Skeletal muscle satellite cell (primary cell): ENCODE results near the gene ARID3B.
A peak's percentile ranks its signal among the peaks of the same experiment; 100 is the strongest.

ENCODE experiments used
- H3K27me3 ChIP-seq: 2 replicates; pipeline ENCODE4 v1.7.0; 2013; ENCODE audit warnings: low read length; ENCODE audit not compliant: control insufficient read depth, insufficient read depth
- H3K36me3 ChIP-seq: 2 replicates; pipeline ENCODE4 v1.7.0; 2013; ENCODE audit warnings: mild to moderate bottlenecking, control low read depth, low read length; ENCODE audit not compliant: insufficient read depth
- H3K4me1 ChIP-seq: 2 replicates; pipeline ENCODE4 v1.7.0; 2013; ENCODE audit warnings: low read length; ENCODE audit not compliant: control insufficient read depth, insufficient read depth
- H3K4me2 ChIP-seq: 2 replicates; pipeline ENCODE4 v1.7.0; 2013; ENCODE audit warnings: mild to moderate bottlenecking, low read length
- H3K4me3 ChIP-seq: 2 replicates; pipeline ENCODE4 v1.7.0; 2013; ENCODE audit warnings: low read length
- H3K9ac ChIP-seq: 2 replicates; pipeline ENCODE4 v1.7.0; 2013; ENCODE audit warnings: mild to moderate bottlenecking, low read depth, low read length, moderate library complexity
- H3K9me3 ChIP-seq: replicated peaks from 2 replicates; pipeline ENCODE4 v1.7.0; 2013; ENCODE audit warnings: mild to moderate bottlenecking, control low read depth, low read length

The ARID3B gene

GRCh38 chr15:74610302-74610951 is 69.4 kb downstream of the ARID3B start:
- no peak overlapping the region for H3K4me3 ChIP-seq
- H3K27me3 ChIP-seq = peaks cover 56% of the 10 kb centered on the region
- no peak overlapping the region for H3K9ac ChIP-seq
- H3K9me3 ChIP-seq = no peaks in the 10 kb centered on the region
- peaks cover 5% of the 10 kb centered on the region for H3K4me1 ChIP-seq
- H3K4me2 ChIP-seq = no peak overlapping the region
- H3K36me3 ChIP-seq = no peaks in the 10 kb centered on the region

DNA sequence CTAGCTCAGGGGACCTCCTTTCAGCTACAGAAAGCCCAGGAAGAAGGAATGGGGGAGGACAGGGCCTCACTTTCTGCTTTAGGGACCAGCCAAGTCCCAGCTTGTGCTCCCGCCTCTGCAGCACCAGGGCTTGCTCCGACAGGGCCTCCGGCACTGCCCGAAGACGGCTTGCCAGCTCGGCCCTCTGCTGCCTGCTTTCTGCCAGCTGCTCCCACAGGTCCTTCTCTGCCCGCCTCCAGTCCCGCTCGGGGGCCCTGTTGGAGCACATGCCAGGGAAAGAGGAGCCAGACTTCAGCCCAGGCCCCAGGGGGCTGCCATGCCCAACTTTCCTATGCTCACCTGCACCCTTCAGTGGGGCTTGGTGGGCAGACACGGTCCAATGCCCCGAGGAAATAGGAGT is 70.3 kb downstream of the ARID3B start:
- no peak overlapping the region for H3K4me3 ChIP-seq
- peaks cover 56% of the 10 kb centered on the region for H3K27me3 ChIP-seq
- H3K9me3 ChIP-seq = no peaks in the 10 kb centered on the region
- H3K4me2 ChIP-seq = no peak overlapping the region
- peaks cover 5% of the 10 kb centered on the region for H3K4me1 ChIP-seq
- no peaks in the 10 kb centered on the region for H3K36me3 ChIP-seq
- H3K9ac ChIP-seq = no peak overlapping the region

- Histone ChIP-seq H3K4me1 (peaks cover 8% of the 10 kb centered on the region), H3K27me3 (peaks cover 53% of the 10 kb centered on the region), H3K4me3 (no peak overlapping the region), H3K36me3 (no peaks in the 10 kb centered on the region), H3K4me2 (no peak overlapping the region), H3K9ac (no peak overlapping the region), H3K9me3 (no peaks in the 10 kb centered on the region)
Observed at GRCh38 chr15:74611834-74612233, 70.8 kb downstream of the ARID3B start.

- Histone ChIP-seq H3K4me1 (peaks cover 16% of the 10 kb centered on the region), H3K36me3 (peaks cover 2% of the 10 kb centered on the region), H3K4me3 (no peak overlapping the region), H3K27me3 (peaks cover 48% of the 10 kb centered on the region), H3K9ac (no peak overlapping the region), H3K9me3 (no peaks in the 10 kb centered on the region), H3K4me2 (no peak overlapping the region)
Observed at GRCh38 chr15:74612677-74613076, 71.7 kb downstream of the ARID3B start.

- H3K4me3 ChIP-seq = no peak overlapping the region
- peaks cover 43% of the 10 kb centered on the region for H3K27me3 ChIP-seq
- H3K36me3 ChIP-seq = peaks cover 9% of the 10 kb centered on the region
- H3K9me3 ChIP-seq = no peaks in the 10 kb centered on the region
- H3K4me2 ChIP-seq = no peak overlapping the region
- H3K4me1 ChIP-seq = peaks cover 22% of the 10 kb centered on the region
- H3K9ac ChIP-seq = no peak overlapping the region
Observed at GRCh38 chr15:74613089-74613952, 72.3 kb downstream of the ARID3B start.

GRCh38 chr15:74613953-74614743 is 73.1 kb downstream of the ARID3B start:
- peak overlapping the region; percentile 100 for H3K9ac ChIP-seq

GRCh38 chr15:74614744-74615507 is 73.9 kb downstream of the ARID3B start:
- peaks cover 23% of the 10 kb centered on the region for H3K4me1 ChIP-seq
- no peaks in the 10 kb centered on the region for H3K9me3 ChIP-seq
- H3K36me3 ChIP-seq = peaks cover 17% of the 10 kb centered on the region
- peaks cover 27% of the 10 kb centered on the region for H3K27me3 ChIP-seq
- H3K4me3 ChIP-seq = peak overlapping the region; percentile 98
- H3K9ac ChIP-seq = peak overlapping the region; percentile 100
- H3K4me2 ChIP-seq = peak overlapping the region; percentile 91

More at GRCh38 chr15:74613953-74614743, 73.1 kb downstream of the ARID3B start:
- no peaks in the 10 kb centered on the region for H3K9me3 ChIP-seq
- H3K4me1 ChIP-seq = peaks cover 23% of the 10 kb centered on the region
- H3K27me3 ChIP-seq = peaks cover 35% of the 10 kb centered on the region
- peaks cover 10% of the 10 kb centered on the region for H3K36me3 ChIP-seq
- peak overlapping the region; percentile 91 for H3K4me2 ChIP-seq
- peak overlapping the region; percentile 98 for H3K4me3 ChIP-seq

GRCh38 chr15:74615508-74616365 is 74.7 kb downstream of the ARID3B start, which contains the start of gene CLK3:
TSS of gene CLK3 (plus strand) at chr15:74615836. CDS start at chr15:74619197, 3,361 bp downstream.
- H3K36me3 ChIP-seq = peaks cover 26% of the 10 kb centered on the region
- peak within 1 kb of the TSS; percentile 98 for H3K4me3 ChIP-seq
- peaks cover 23% of the 10 kb centered on the region for H3K4me1 ChIP-seq
- peak within 1 kb of the TSS; percentile 100 for H3K9ac ChIP-seq
- H3K9me3 ChIP-seq = no peaks in the 10 kb centered on the region
- peak within 1 kb of the TSS; percentile 91 for H3K4me2 ChIP-seq
- H3K27me3 ChIP-seq = peaks cover 19% of the 10 kb centered on the region

- H3K36me3 ChIP-seq = peaks cover 31% of the 10 kb centered on the region
- H3K4me2 ChIP-seq = peak overlapping the region; percentile 91
- H3K4me1 ChIP-seq = peaks cover 25% of the 10 kb centered on the region
- H3K27me3 ChIP-seq = peaks cover 12% of the 10 kb centered on the region
- peak overlapping the region; percentile 98 for H3K4me3 ChIP-seq
- H3K9ac ChIP-seq = peak overlapping the region; percentile 100
- no peaks in the 10 kb centered on the region for H3K9me3 ChIP-seq
Observed at GRCh38 chr15:74616366-74616939, 75.4 kb downstream of the ARID3B start.

DNA sequence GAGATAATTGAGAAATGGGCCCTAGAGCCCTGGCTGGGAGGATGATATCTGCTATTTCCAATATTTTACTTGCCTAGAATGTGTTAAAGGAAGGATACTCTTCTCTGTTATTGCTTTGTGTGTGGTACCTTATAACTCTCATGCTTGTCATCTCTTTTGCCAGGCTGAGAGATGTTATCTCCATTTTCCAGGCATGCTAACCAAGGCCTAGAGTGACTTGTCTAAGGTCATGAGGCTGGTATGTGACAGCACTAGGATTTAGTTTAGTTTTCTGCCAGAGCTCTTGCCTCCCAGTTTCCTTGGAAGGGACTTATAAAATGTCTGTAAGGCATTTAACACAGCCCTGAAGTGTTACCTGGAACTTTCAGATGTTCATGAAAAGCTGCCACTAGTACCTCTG is 76.0 kb downstream of the ARID3B start:
- H3K9ac ChIP-seq = peak overlapping the region; percentile 100
- H3K27me3 ChIP-seq = peaks cover 6% of the 10 kb centered on the region

More for the DNA sequence above, 76.0 kb downstream of the ARID3B start:
- Histone ChIP-seq H3K4me3 (peak overlapping the region; percentile 98), H3K36me3 (peaks cover 37% of the 10 kb centered on the region), H3K9me3 (no peaks in the 10 kb centered on the region), H3K4me1 (peaks cover 25% of the 10 kb centered on the region), H3K4me2 (peak overlapping the region; percentile 91)
